Ovary (tissue), 3 donors: ENCODE results near the gene ZNF423.

Experiments
- EP300 ChIP-seq: sonication (generic); formaldehyde crosslinking; IDR thresholded peaks from one replicate; pipeline ENCODE4 v1.6.1; 2017; ENCODE audit warnings: antibody characterized with exemption
- POLR2A ChIP-seq: fragments of 450-650 bp; IDR thresholded peaks from one replicate; pipeline ENCODE4 v1.6.1; 2017; ENCODE audit warnings: antibody characterized with exemption, mild to moderate bottlenecking, moderate library complexity
- TF ChIP-seq, protein P1 (sequence below), 3 donors: fragments of 450-650 bp in 2 of 3; fragments of 200-600 bp in 1 of 3; IDR thresholded peaks; one replicate each; pipeline versions ENCODE4 v1.5.1 to v1.8.0; 2016 to 2022; ENCODE audit warnings: antibody characterized with exemption in 3 of 3, mild to moderate bottlenecking in 1 of 3
- donor health status: DM: no; HTN: no; CAD: no.

DNA sequence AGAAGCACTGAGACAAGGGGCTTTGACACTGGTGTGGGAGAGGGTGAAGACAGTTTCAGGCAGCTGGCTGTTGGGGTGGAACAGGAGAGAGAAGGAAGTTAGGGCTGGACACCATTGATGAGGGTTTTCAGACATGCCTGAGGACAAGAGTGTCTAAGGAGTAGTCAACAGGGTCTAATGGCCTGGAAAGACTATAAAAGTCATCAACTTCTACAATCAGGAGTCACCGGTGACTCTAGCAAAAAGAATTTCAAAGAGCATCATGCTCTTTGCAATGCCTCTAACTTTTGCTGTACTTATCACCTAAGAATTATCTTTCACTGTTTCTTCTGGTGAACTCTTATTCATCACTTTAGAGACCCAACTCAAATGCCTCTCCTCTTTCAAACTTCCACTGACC lies 268.4 kb downstream of the ZNF423 start:
- TF ChIP-seq, protein P1, sequence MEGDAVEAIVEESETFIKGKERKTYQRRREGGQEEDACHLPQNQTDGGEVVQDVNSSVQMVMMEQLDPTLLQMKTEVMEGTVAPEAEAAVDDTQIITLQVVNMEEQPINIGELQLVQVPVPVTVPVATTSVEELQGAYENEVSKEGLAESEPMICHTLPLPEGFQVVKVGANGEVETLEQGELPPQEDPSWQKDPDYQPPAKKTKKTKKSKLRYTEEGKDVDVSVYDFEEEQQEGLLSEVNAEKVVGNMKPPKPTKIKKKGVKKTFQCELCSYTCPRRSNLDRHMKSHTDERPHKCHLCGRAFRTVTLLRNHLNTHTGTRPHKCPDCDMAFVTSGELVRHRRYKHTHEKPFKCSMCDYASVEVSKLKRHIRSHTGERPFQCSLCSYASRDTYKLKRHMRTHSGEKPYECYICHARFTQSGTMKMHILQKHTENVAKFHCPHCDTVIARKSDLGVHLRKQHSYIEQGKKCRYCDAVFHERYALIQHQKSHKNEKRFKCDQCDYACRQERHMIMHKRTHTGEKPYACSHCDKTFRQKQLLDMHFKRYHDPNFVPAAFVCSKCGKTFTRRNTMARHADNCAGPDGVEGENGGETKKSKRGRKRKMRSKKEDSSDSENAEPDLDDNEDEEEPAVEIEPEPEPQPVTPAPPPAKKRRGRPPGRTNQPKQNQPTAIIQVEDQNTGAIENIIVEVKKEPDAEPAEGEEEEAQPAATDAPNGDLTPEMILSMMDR (IDR thresholded peaks at IDR 0.05): no peak
- TF ChIP-seq POLR2A: no peak
- TF ChIP-seq EP300: no peak
